Measurements from ENCODE around the gene RBM33. TPM values are rescaled to one million over a fixed set of nuclear protein-coding genes. Genes with fewer than 3 reads are reported as not detected.

RBM33 gene
- total RNA-seq, 1 donor from 2014 or later: 79.4 TPM

DNA sequence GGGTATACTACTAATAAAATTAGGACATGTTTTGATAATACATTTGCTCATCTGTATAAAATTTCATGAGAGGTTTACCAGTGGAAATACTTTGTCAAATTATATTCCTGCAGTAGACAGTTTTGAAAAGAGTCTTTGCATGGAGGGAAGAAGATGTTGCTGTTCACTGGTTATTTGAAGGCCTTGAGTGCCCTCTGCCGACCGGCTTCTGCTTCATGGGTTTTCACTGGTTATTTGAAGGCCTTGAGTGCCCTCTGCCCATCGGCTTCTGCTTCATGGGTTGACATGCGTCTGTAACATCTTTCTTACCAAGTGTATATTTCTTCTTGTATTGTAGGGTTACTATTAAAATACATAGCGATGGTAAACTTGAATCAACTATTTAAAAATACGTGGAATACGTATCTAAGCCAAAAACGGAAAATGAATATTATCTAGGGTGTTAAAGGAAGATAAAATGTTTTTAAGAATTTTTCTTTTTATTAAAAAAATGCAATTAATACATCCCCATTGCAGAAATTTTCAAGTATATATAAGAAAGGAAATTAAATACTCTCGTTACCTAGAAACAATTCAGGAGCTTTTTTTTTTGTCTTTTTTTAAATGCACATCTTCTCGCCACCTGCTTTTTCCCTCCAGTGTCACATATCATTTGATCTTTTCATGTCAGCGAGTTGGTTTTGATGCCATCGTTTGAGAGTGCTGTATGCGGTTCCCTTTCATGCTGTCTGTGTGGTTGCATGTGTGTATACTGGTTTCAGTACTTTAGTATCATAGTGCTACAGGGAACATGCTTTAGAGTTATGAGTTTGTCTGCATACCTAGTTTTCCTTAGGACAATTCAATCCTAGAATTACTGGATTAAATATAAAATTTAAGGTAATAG lies 94.4 kb downstream of the RBM33 start:
- no peak overlapping the region for H3K27ac Mint-ChIP-seq
- TF ChIP-seq, protein P1, sequence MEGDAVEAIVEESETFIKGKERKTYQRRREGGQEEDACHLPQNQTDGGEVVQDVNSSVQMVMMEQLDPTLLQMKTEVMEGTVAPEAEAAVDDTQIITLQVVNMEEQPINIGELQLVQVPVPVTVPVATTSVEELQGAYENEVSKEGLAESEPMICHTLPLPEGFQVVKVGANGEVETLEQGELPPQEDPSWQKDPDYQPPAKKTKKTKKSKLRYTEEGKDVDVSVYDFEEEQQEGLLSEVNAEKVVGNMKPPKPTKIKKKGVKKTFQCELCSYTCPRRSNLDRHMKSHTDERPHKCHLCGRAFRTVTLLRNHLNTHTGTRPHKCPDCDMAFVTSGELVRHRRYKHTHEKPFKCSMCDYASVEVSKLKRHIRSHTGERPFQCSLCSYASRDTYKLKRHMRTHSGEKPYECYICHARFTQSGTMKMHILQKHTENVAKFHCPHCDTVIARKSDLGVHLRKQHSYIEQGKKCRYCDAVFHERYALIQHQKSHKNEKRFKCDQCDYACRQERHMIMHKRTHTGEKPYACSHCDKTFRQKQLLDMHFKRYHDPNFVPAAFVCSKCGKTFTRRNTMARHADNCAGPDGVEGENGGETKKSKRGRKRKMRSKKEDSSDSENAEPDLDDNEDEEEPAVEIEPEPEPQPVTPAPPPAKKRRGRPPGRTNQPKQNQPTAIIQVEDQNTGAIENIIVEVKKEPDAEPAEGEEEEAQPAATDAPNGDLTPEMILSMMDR (IDR thresholded peaks at IDR 0.05; ENCODE audit: unreplicated experiment): peak; percentile 73
- peaks cover 3% of the 10 kb centered on the region for H3K4me1 Mint-ChIP-seq (ENCODE audit: low read depth)
- H3K4me3 Mint-ChIP-seq (ENCODE audit: low read depth): no peak overlapping the region
- H3K27me3 Mint-ChIP-seq: peaks cover 2% of the 10 kb centered on the region
- DNase-seq (ENCODE audit: low spot score, unreplicated experiment): peak; percentile 43
- peaks cover 28% of the 10 kb centered on the region for H3K36me3 Mint-ChIP-seq (ENCODE audit: insufficient read depth)
- H3K9me3 Mint-ChIP-seq (ENCODE audit: low read depth): no peaks in the 10 kb centered on the region

DNA sequence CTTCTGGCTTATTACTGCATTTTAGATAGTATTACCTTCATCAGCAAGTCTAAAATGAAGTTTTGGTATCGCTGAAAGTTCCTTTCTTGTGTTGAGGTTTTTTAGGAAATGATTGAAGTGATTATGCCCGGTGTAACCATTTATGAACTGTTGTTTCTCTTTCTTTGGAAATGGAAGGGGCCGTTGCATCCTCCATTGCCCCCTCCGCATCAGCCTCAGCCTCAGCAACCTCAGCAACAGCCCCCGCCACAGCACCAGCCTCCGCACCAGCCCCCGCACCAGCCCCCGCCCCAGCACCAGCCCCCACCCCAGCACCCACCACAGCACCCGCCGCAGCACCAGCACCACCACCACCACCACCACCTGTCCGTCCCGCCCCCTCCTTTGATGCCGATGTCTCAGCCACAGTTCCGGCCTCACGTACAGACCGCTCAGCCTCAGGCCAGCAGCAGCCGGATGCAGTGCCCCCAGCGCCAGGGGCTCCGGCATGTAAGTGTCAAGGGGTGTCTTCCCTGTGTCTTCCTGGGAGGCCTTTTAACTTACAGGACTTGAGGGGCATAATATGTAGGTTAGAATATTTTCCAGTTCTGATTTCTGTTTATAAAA lies 95.2 kb downstream of the RBM33 start:
- no peaks in the 10 kb centered on the region for H3K9me3 Mint-ChIP-seq (ENCODE audit: low read depth)
- TF ChIP-seq, protein P1 (IDR thresholded peaks at IDR 0.05; ENCODE audit: unreplicated experiment): no peak
- peaks cover 2% of the 10 kb centered on the region for H3K27me3 Mint-ChIP-seq
- DNase-seq (ENCODE audit: low spot score, unreplicated experiment): no peak
- H3K36me3 Mint-ChIP-seq (ENCODE audit: insufficient read depth): peaks cover 28% of the 10 kb centered on the region
- H3K27ac Mint-ChIP-seq: no peak overlapping the region
- no peak overlapping the region for H3K4me3 Mint-ChIP-seq (ENCODE audit: low read depth)
- H3K4me1 Mint-ChIP-seq (ENCODE audit: low read depth): peaks cover 8% of the 10 kb centered on the region

DNA sequence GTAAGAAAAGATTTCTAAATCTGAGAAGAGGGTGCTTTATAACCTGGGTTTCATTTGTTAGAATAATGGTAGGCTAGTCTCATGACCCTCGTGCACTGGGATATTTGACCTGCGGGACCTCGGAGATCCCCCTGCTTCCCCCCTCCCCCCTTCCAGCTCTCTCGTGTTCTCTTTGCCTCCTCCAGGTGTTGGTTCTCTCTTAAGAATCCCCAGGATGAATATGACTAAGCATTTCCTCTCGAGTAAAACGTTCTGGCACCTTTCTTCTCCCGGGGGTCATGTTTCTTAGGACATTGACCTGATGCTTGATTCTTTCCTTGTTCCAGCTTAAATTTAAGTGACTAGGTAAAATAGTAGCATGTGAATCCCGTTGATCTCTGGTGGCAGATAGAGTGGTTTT lies 96.6 kb downstream of the RBM33 start:
- Mint-ChIP-seq H3K27ac (no peak overlapping the region), H3K9me3 (ENCODE audit: low read depth) (no peaks in the 10 kb centered on the region), H3K4me3 (ENCODE audit: low read depth) (no peak overlapping the region), H3K36me3 (ENCODE audit: insufficient read depth) (peaks cover 37% of the 10 kb centered on the region), H3K27me3 (peaks cover 9% of the 10 kb centered on the region), H3K4me1 (ENCODE audit: low read depth) (peaks cover 19% of the 10 kb centered on the region)
- DNase-seq (ENCODE audit: low spot score, unreplicated experiment): no peak
- TF ChIP-seq, protein P1 (IDR thresholded peaks at IDR 0.05; ENCODE audit: unreplicated experiment): no peak

DNA sequence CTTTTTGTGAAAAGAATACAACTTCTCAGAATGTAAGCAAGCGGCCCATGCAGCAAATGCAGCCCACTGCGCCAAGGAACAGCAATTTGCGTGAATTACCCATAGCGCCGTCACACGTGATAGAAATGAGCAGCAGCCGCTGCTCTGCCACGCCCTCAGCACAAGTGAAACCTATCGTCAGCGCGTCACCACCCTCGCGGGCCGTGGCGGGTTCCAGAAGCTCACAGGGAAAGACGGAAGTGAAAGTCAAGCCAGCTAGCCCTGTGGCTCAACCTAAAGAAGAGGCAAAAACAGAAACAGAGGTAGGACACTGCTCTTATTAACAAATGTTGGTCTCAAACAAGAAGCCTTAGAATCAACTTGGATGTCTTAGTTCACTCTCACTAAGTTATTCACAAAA lies 97.3 kb downstream of the RBM33 start:
- H3K27ac Mint-ChIP-seq: no peak overlapping the region
- no peak overlapping the region for H3K4me3 Mint-ChIP-seq (ENCODE audit: low read depth)
- H3K9me3 Mint-ChIP-seq (ENCODE audit: low read depth): no peaks in the 10 kb centered on the region
- DNase-seq (ENCODE audit: low spot score, unreplicated experiment): no peak
- H3K4me1 Mint-ChIP-seq (ENCODE audit: low read depth): peaks cover 19% of the 10 kb centered on the region
- peaks cover 41% of the 10 kb centered on the region for H3K36me3 Mint-ChIP-seq (ENCODE audit: insufficient read depth)
- H3K27me3 Mint-ChIP-seq: peaks cover 9% of the 10 kb centered on the region
- TF ChIP-seq, protein P1 (IDR thresholded peaks at IDR 0.05; ENCODE audit: unreplicated experiment): no peak

DNA sequence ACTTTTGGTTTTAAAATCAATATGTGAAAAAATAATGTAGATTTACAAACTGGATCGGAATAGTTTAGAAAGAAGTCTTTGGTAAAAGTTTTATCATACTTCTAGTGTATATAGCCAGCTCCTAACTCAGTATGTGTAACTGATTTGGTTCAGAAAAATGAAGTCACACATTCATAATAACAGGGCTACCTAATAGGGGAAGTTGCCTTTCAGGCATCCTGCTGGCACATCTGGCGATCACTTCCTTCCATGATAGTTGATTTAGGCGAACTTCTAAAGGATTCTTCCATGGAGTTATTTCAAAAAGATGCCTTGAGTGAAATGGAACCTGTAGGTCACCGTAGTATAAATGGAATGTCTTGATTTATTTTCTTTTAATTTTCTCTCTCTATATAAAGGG lies 98.7 kb downstream of the RBM33 start:
- peaks cover 19% of the 10 kb centered on the region for H3K4me1 Mint-ChIP-seq (ENCODE audit: low read depth)
- no peaks in the 10 kb centered on the region for H3K9me3 Mint-ChIP-seq (ENCODE audit: low read depth)
- peaks cover 42% of the 10 kb centered on the region for H3K36me3 Mint-ChIP-seq (ENCODE audit: insufficient read depth)
- H3K4me3 Mint-ChIP-seq (ENCODE audit: low read depth): no peak overlapping the region
- H3K27ac Mint-ChIP-seq: no peak overlapping the region
- peaks cover 9% of the 10 kb centered on the region for H3K27me3 Mint-ChIP-seq
- DNase-seq (ENCODE audit: low spot score, unreplicated experiment): no peak
- TF ChIP-seq, protein P1 (IDR thresholded peaks at IDR 0.05; ENCODE audit: unreplicated experiment): no peak
